ENCODE measurements around the gene CNTRL. TPM values are rescaled to one million over a fixed set of nuclear protein-coding genes. Genes with fewer than 3 reads are reported as not detected.
"Not testable (repeated sequence)": the region's sequence is repeated elsewhere in the genome, so short reads cannot be mapped to it uniquely, and the experiment has no call there.

Gene CNTRL
- total RNA-seq, 2 experiments from 2014 or later: 80.8 to 84.3 TPM

DNA sequence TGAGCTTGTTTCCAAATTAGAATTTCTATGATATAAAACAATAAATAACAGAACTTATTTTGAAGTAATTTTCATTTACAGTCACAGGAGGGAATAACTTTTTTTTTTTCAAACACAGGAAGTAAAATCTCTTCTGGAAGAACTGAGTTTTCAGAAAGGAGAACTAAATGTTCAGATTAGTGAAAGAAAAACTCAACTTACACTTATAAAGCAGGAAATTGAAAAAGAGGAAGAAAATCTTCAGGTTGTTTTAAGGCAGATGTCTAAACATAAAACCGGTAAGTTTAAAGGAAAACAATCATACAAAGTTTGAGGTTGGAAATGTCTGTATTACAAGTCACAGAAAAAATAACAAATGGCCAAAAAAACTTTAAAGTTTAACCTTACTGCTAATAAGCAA, 85.3 kb downstream of the CNTRL start:
- peaks cover 18% of the 10 kb centered on the region for H3K4me1 Mint-ChIP-seq (ENCODE audit: low read depth)
- no peak for DNase-seq
- H3K36me3 Mint-ChIP-seq (ENCODE audit: low read depth): peaks cover 77% of the 10 kb centered on the region
- H3K27me3 Mint-ChIP-seq (ENCODE audit: low read depth): no peaks in the 10 kb centered on the region
- CTCF ChIA-PET: interaction anchor here (8.3 kb wide), 1 partner anchor 10 kb away, joined by 44 read pairs; no protein-coding TSS in a partner anchor
- no peak overlapping the region for H3K4me3 Mint-ChIP-seq
- peak overlapping the region; percentile 18 for H3K27ac Mint-ChIP-seq
- POLR2A ChIA-PET: interaction anchor here (1.0 kb wide), 1 partner anchor 20 kb away, joined by 3 read pairs; no protein-coding TSS in a partner anchor
- no peak for ATAC-seq
- H3K9me3 Mint-ChIP-seq (ENCODE audit: insufficient read depth): no peaks in the 10 kb centered on the region

DNA sequence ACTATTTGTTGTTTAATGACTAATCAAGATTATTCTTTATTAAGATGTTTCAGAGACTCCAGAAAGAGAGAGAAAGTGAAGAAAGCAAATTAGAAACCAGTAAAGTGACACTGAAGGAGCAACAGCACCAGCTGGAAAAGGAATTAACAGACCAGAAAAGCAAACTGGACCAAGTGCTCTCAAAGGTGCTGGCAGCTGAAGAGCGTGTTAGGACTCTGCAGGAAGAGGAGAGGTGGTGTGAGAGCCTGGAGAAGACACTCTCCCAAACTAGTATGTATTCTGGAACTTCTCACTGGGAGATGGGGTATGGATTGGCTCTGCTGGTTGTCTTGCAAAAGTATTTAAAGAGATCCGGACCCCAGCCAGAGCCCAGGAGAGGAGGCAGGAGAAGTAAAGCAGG, 93.3 kb downstream of the CNTRL start:
- CTCF ChIA-PET: interaction anchor here (1.0 to 5.8 kb wide), 6 partner anchors 10 to 187 kb away, joined by 4 to 44 read pairs (median 9); no protein-coding TSS in a partner anchor
- POLR2A ChIA-PET: interaction anchor here (1.0 to 1.5 kb wide), 2 partner anchors 13 to 34 kb away, joined by 3 to 6 read pairs; partner anchors contain the start of gene RAB14
- peaks cover 18% of the 10 kb centered on the region for H3K4me1 Mint-ChIP-seq (ENCODE audit: low read depth)

DNA sequence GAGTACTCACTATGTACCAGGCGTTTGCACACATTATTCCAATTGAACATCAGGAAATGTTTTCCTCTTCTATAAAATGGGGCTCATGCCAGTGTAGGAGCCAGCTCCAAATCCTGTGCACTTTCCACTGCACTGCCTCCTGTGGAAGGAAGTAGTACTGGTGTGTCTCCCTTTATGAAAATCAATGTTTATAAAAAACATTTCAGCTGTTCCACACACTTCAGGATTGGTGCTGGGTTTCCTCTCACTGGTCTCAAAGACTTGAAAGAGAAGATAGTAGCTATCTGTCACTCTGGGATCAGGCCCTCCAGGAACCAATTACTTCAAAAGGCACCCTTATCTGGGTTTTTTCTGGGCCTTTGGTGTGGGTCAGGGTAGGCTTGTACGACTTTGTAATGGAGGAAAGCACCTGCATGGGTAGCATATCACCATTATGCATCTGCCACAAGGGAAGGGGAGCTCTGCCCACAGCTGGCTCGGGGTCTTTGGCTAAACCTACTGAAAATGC, 94.4 kb downstream of the CNTRL start:
- Mint-ChIP-seq H3K27me3 (ENCODE audit: low read depth) (no peaks in the 10 kb centered on the region), H3K27ac (peak overlapping the region; percentile 62), H3K4me3 (no peak overlapping the region), H3K4me1 (ENCODE audit: low read depth) (peaks cover 18% of the 10 kb centered on the region), H3K9me3 (ENCODE audit: insufficient read depth) (no peaks in the 10 kb centered on the region), H3K36me3 (ENCODE audit: low read depth) (peaks cover 85% of the 10 kb centered on the region)
- CTCF ChIA-PET: interaction anchor here (0.7 to 5.8 kb wide), 23 partner anchors 9 to 188 kb away, joined by 3 to 44 read pairs (median 4); partner anchors contain the start of gene RAB14
- DNase-seq (peak; percentile 39), ATAC-seq (peak; percentile 83)
- POLR2A ChIA-PET: interaction anchor here (1.5 to 1.7 kb wide), 2 partner anchors 15 to 32 kb away, joined by 4 to 6 read pairs; partner anchors contain the start of gene RAB14

More for the DNA sequence above, 93.3 kb downstream of the CNTRL start:
- Mint-ChIP-seq H3K27me3 (ENCODE audit: low read depth) (no peaks in the 10 kb centered on the region), H3K9me3 (ENCODE audit: insufficient read depth) (no peaks in the 10 kb centered on the region), H3K27ac (peak overlapping the region; percentile 58), H3K36me3 (ENCODE audit: low read depth) (peaks cover 83% of the 10 kb centered on the region), H3K4me3 (no peak overlapping the region)
- ATAC-seq (no peak), DNase-seq (no peak)

DNA sequence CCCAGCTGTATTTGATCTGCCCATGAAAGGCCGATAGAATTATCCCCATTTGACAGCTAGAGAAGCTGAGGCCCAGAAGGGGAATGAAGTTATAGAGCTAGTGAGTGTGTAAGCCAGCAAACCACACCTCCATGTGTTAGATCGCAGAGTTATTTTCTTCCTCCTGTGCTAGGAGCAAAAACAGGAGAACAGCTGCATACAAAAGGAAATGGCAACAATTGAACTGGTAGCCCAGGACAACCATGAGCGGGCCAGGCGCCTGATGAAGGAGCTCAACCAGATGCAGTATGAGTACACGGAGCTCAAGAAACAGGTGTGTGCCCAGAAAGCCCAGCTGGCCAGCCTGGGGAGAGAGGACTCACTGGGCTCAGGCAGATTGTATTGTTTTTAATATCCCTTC, 96.5 kb downstream of the CNTRL start:
- CTCF ChIA-PET: interaction anchor here (1.0 to 5.8 kb wide), 5 partner anchors 13 to 50 kb away, joined by 3 to 44 read pairs (median 5); no protein-coding TSS in a partner anchor
- H3K9me3 Mint-ChIP-seq (ENCODE audit: insufficient read depth): no peaks in the 10 kb centered on the region
- no peak overlapping the region for H3K27ac Mint-ChIP-seq
- H3K4me3 Mint-ChIP-seq: no peak overlapping the region
- H3K27me3 Mint-ChIP-seq (ENCODE audit: low read depth): no peaks in the 10 kb centered on the region
- peaks cover 86% of the 10 kb centered on the region for H3K36me3 Mint-ChIP-seq (ENCODE audit: low read depth)
- DNase-seq: no peak
- ATAC-seq: no peak
- POLR2A ChIA-PET: interaction anchor here (1.1 kb wide), 1 partner anchor 50 kb away, joined by 5 read pairs; no protein-coding TSS in a partner anchor
- peaks cover 18% of the 10 kb centered on the region for H3K4me1 Mint-ChIP-seq (ENCODE audit: low read depth)

DNA sequence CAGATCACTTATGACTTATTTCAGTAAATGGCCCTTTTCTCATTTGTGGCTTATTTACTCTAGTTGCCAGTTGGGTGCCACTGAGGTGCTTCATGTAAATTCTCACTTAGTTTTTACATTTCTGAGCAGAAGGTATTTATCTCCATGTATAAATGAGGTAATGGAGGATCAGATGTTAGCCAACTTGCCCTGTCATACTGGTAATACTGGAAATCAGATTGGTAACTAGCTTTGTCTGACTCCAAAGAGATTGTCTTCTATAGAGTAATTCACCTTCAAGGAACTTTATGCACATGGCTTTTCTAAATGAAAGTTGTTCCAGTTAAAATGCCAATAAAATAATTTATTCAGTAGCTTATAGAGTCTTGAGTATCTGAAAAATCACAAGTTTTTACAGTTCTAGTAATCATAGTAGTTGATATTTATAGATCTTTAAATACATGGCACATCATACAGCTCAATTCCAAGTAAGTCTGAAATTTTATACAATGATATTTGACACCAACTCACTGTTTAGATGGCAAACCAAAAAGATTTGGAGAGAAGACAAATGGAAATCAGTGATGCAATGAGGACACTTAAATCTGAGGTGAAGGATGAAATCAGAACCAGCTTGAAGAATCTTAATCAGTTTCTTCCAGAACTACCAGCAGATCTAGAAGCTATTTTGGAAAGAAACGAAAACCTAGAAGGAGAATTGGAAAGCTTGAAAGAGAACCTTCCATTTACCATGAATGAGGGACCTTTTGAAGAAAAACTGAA, 98.2 kb downstream of the CNTRL start:
- Mint-ChIP-seq H3K4me1 (ENCODE audit: low read depth) (peaks cover 17% of the 10 kb centered on the region), H3K27me3 (ENCODE audit: low read depth) (no peaks in the 10 kb centered on the region), H3K27ac (no peak overlapping the region), H3K4me3 (no peak overlapping the region), H3K9me3 (ENCODE audit: insufficient read depth) (no peaks in the 10 kb centered on the region), H3K36me3 (ENCODE audit: low read depth) (peaks cover 89% of the 10 kb centered on the region)
- no peak for DNase-seq
- ChIA-PET CTCF (interaction anchor here (0.9 to 5.8 kb wide), 6 partner anchors 11 to 51 kb away, joined by 3 to 44 read pairs (median 4); no protein-coding TSS in a partner anchor), POLR2A (no interaction called here)
- ATAC-seq: no peak

DNA sequence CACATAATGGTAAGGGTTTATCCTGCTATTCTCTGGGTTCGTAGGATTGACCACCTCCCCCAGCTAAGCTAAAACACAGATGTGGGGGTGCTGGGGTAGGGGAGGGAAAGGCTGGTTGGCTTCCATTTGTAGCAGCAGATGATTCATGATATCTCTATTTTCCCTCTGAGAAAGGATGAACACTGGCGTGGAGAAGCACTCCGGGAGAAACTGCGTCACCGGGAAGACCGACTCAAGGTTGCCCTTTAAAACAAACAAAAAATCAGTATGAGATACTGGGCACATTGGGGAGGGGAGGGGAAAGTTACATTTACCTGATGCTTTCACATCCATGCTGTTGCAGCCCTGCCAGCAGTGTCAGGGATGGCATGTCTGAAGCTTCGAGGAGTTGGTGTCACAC, 98.7 kb downstream of the CNTRL start:
- peaks cover 88% of the 10 kb centered on the region for H3K36me3 Mint-ChIP-seq (ENCODE audit: low read depth)
- DNase-seq: no peak
- peaks cover 12% of the 10 kb centered on the region for H3K4me1 Mint-ChIP-seq (ENCODE audit: low read depth)
- no peaks in the 10 kb centered on the region for H3K9me3 Mint-ChIP-seq (ENCODE audit: insufficient read depth)
- ChIA-PET POLR2A (no interaction called here), CTCF (interaction anchor here (0.9 to 1.7 kb wide), 5 partner anchors 10 to 51 kb away, joined by 3 to 5 read pairs (median 4); no protein-coding TSS in a partner anchor)
- H3K27ac Mint-ChIP-seq: no peak overlapping the region
- no peaks in the 10 kb centered on the region for H3K27me3 Mint-ChIP-seq (ENCODE audit: low read depth)
- no peak for ATAC-seq
- H3K4me3 Mint-ChIP-seq: no peak overlapping the region

DNA sequence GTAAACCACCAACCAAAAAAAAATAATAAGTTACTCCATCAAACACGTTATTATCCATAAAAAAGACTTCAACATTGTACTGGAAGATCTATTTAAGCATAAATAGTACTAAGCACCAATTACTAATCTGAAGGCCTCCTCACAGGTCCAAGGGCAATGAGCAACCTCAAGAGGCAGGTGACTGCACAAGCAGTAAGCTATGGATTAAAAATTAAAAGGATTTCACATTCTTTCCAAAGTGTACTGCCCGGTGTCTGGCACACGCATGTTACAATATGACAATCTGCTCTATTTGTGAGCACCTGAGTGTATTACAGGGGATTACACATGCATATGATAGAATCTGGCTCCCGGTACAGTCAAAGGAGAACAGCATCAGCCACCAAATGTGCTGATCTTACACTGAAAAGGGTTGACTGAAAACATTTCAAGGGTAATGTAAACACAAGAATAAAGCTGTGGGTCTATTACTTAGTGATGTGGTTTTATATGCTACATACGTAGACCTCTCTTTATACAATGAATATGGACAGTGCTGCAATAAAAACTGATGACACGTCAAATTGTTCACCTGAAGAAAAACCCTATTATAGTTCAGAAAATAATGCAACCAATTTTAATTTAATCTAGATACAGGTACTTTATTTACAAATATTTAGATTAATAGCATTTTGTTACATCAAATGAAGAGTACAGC, 104.1 kb downstream of the CNTRL start:
- CTCF ChIA-PET: interaction anchor here (1.6 kb wide), 1 partner anchor 10 kb away, joined by 6 read pairs; no protein-coding TSS in a partner anchor
- Mint-ChIP-seq H3K36me3 (ENCODE audit: low read depth) (peaks cover 80% of the 10 kb centered on the region), H3K4me1 (ENCODE audit: low read depth) (peaks cover 5% of the 10 kb centered on the region), H3K4me3 (no peak overlapping the region), H3K9me3 (ENCODE audit: insufficient read depth) (no peaks in the 10 kb centered on the region), H3K27me3 (ENCODE audit: low read depth) (no peaks in the 10 kb centered on the region), H3K27ac (no peak overlapping the region)
- no peak for DNase-seq
- ATAC-seq: no peak
- POLR2A ChIA-PET: no interaction called here

DNA sequence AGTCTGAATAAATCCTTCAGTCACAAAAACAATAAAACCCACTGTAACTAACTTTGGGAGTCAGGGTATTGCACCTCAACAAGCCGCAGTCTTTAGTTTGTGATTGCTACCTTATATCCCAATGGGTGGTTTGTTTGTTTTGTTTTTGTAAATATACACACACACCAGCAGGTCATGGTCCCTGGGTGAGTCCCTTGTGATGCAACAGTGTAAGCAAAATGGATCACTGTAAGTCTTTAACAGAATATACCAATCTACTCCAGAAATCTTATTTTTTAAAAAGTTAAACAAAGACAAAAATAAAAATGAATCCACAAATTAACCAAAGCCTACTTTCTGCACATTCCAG, 104.6 kb downstream of the CNTRL start:
- DNase-seq; H3K4me1 Mint-ChIP-seq (ENCODE audit: low read depth); ATAC-seq; H3K27ac Mint-ChIP-seq; CTCF ChIA-PET; H3K27me3 Mint-ChIP-seq (ENCODE audit: low read depth); POLR2A ChIA-PET; H3K9me3 Mint-ChIP-seq (ENCODE audit: insufficient read depth); H3K4me3 Mint-ChIP-seq: not testable (repeated sequence)
- peaks cover 80% of the 10 kb centered on the region for H3K36me3 Mint-ChIP-seq (ENCODE audit: low read depth)

DNA sequence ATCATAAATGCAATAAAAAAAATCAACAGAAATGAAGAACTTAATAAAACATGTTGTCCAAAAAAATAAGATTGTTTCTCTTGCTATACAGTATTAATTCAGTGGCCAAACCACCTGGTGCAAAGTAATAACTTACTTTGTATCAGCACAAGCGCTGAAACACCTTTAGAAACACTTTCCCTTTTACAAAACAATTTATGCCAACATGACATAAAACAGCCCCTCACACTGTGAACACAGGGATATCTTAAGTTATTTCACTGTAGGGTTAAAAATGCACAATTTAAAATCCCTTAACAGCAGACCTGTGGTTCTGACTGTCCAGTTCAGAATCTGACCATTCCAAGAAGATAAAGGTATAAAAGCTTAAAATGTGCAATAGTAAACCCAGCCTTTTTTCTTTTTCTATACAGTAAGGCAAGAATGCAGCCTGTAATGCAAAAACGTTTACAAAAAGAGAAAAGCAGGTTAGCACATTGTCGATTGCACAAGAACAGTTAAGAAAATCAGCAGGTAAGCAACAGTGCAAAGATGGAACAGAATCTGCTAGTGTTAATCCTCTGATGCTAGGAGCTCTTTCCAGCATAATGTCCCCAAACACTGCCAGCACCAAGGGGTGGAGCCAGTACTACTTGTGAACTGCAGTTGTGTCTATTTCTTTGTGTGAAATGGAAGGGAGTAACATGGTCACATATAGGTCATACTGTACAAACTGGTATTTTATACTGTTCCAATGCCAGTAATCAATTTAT, 105.4 kb downstream of the CNTRL start:
- DNase-seq (no peak), ATAC-seq (no peak)
- no peak overlapping the region for H3K4me3 Mint-ChIP-seq
- POLR2A ChIA-PET: interaction anchor here (0.9 kb wide), 1 partner anchor 20 kb away, joined by 3 read pairs; no protein-coding TSS in a partner anchor
- CTCF ChIA-PET: interaction anchor here (1.3 kb wide), 1 partner anchor 11 kb away, joined by 4 read pairs; no protein-coding TSS in a partner anchor
- no peaks in the 10 kb centered on the region for H3K9me3 Mint-ChIP-seq (ENCODE audit: insufficient read depth)
- no peaks in the 10 kb centered on the region for H3K27me3 Mint-ChIP-seq (ENCODE audit: low read depth)
- H3K4me1 Mint-ChIP-seq (ENCODE audit: low read depth): peaks cover 8% of the 10 kb centered on the region
- no peak overlapping the region for H3K27ac Mint-ChIP-seq
- H3K36me3 Mint-ChIP-seq (ENCODE audit: low read depth): peaks cover 79% of the 10 kb centered on the region

DNA sequence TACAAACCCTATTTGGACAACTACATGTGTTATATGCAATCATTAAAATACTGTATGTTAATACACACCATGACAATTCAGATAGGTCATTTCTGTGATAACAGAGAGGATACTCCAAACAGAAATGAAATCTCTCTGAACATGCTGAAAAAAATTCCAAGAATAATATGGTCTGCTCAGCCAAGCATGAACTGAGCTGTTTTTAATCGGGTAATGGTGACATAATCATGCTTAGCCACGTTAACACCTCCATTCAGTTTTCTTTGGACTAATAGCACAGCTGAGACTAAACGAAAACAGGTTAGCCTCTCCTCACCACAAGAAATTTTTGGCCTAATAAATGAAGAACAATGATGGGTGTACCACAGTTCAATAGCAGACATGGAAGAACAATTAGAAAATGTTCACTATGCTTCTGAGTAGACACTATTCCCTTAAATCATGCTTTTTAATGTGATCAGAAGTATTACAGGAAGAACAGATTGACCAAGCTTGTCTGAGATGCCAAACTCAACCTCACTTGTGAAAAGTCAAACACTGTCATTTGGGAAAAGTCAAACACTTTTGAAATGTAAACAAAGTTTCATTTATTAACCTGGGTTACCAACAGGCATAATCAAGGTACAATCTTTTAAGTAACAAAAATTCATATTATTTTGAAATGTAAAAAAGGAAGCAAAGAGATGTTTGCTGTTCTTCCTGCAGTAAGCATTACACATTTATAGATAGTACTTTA, 107.5 kb downstream of the CNTRL start:
- Mint-ChIP-seq H3K27ac (peak overlapping the region; percentile 60), H3K4me3 (no peak overlapping the region), H3K36me3 (ENCODE audit: low read depth) (peaks cover 79% of the 10 kb centered on the region), H3K9me3 (ENCODE audit: insufficient read depth) (no peaks in the 10 kb centered on the region), H3K4me1 (ENCODE audit: low read depth) (peaks cover 22% of the 10 kb centered on the region), H3K27me3 (ENCODE audit: low read depth) (no peaks in the 10 kb centered on the region)
- POLR2A ChIA-PET: interaction anchor here (0.7 kb wide), 1 partner anchor 25 kb away, joined by 3 read pairs; no protein-coding TSS in a partner anchor
- ATAC-seq: no peak
- CTCF ChIA-PET: interaction anchor here (0.7 kb wide), 1 partner anchor 13 kb away, joined by 3 read pairs; no protein-coding TSS in a partner anchor
- no peak for DNase-seq
